ENCODE data around the gene BMPER. TPM values are rescaled to one million over a fixed set of nuclear protein-coding genes. Genes with fewer than 3 reads are reported as not detected.

Gene BMPER
- total RNA-seq, 2 donors from 2014 or later = 0.31 TPM; not detected in 1

DNA sequence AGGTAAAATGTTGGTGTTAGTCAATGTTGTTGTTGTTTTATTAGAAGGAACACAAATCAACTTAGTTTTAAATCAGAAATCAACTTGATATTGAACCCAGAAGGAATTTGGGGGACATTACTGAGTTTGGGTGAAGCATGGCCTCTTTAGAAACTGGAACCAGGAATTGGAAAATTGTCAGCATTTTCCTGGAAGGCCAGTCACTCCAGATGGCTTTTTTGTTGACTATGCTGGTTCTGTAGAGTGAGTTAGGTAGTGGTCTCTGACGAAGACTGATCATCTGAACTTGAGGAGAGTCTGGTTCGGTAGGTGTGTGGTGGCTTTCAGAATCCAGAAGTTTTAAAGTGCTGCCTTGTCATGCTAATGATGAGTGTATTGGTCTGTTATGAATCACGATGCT is 111.5 kb downstream of the BMPER start:
- Mint-ChIP-seq H3K4me3 (no peak overlapping the region), H3K36me3 (no peaks in the 10 kb centered on the region), H3K27ac (no peak overlapping the region), H3K9me3 (peaks cover 6% of the 10 kb centered on the region), H3K27me3 (peaks cover 6 to 29% of the 10 kb centered on the region in 2 donors), H3K4me1 (ENCODE audit: low read depth in 2 of 2) (no peaks in the 10 kb centered on the region)
- ATAC-seq = no peak
- DNase-seq (ENCODE audit: low spot score) = no peak

DNA sequence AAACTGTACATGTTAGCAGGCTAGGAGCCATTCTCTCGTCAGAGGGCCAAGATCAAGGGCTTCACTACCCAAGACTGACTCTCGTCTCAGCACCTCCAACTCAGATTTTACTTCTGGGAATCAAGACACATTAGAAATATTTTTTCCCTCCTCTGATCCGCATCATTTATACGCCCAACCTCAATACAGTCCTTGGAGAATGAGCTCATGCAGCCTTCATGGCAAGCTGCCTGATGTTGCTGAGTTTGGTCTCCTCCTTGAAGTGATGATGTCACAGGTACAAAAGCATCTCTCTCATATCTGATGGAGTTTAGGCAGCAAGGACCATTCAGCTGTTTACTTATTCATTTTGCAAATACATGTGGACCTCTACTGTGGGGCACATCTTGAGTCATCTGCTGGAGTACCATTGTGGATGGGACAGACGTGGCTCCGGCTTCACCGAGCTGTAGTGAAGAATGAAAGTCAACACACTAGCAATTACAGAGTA is 114.0 kb downstream of the BMPER start:
- no peak for ATAC-seq
- H3K9me3 Mint-ChIP-seq = peaks cover 6% of the 10 kb centered on the region
- no peaks in the 10 kb centered on the region for H3K36me3 Mint-ChIP-seq
- DNase-seq (ENCODE audit: low spot score) = no peak
- no peak overlapping the region for H3K27ac Mint-ChIP-seq
- no peak overlapping the region for H3K4me3 Mint-ChIP-seq
- H3K27me3 Mint-ChIP-seq = peaks cover 6 to 21% of the 10 kb centered on the region in 2 donors
- H3K4me1 Mint-ChIP-seq (ENCODE audit: low read depth in 2 of 2) = no peaks in the 10 kb centered on the region

DNA sequence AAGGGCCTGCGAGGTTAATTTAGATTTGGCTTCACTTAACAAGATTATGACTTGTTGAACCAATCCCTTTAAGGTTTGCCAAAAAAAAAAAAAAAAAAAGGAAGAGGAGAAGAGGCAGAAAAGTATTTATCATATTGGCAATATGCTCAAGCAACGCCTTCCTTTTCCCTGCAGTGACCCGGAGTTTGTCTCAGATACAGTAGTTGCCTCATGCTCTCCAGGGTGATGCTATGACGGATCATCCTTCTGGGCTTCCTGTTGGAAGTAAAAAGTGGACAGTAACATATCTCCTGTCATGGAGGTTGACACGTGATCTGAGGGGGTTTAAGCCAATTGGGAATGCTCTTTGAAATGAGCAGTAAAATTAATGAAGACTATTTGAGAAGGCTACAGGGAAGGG is 117.3 kb downstream of the BMPER start:
- Mint-ChIP-seq H3K36me3 (no peaks in the 10 kb centered on the region), H3K27me3 (peaks cover 7 to 18% of the 10 kb centered on the region in 2 donors), H3K9me3 (peaks cover 6% of the 10 kb centered on the region), H3K4me1 (ENCODE audit: low read depth in 2 of 2) (no peaks in the 10 kb centered on the region), H3K27ac (no peak overlapping the region), H3K4me3 (no peak overlapping the region)
- DNase-seq (ENCODE audit: low spot score) (no peak), ATAC-seq (no peak)

DNA sequence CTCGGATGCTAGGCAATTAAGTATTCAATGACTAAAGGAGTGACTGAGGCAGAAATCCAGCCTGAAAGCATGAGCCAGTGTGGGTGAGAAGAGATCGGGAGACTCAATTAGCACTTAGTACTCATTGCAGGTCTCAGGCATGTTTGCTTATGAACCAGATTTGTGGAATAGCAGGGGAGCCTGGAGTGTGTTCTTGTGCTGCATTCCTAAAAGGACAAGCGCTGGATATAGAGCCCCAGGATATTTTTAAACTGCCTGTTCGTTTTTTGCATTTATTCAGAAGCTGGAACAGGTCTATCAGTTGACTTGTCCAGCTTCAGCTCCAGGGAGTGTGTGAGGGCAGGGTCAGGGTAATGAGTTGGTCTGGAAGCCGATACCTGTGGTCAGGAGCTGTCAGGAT is 120.3 kb downstream of the BMPER start:
- no peak for ATAC-seq
- no peaks in the 10 kb centered on the region for H3K36me3 Mint-ChIP-seq
- H3K4me1 Mint-ChIP-seq (ENCODE audit: low read depth in 2 of 2) = no peaks in the 10 kb centered on the region
- H3K4me3 Mint-ChIP-seq = no peak overlapping the region
- peaks cover 4 to 5% of the 10 kb centered on the region in 2 donors for H3K27me3 Mint-ChIP-seq
- no peaks in the 10 kb centered on the region for H3K9me3 Mint-ChIP-seq
- DNase-seq (ENCODE audit: low spot score) = no peak
- no peak overlapping the region for H3K27ac Mint-ChIP-seq

DNA sequence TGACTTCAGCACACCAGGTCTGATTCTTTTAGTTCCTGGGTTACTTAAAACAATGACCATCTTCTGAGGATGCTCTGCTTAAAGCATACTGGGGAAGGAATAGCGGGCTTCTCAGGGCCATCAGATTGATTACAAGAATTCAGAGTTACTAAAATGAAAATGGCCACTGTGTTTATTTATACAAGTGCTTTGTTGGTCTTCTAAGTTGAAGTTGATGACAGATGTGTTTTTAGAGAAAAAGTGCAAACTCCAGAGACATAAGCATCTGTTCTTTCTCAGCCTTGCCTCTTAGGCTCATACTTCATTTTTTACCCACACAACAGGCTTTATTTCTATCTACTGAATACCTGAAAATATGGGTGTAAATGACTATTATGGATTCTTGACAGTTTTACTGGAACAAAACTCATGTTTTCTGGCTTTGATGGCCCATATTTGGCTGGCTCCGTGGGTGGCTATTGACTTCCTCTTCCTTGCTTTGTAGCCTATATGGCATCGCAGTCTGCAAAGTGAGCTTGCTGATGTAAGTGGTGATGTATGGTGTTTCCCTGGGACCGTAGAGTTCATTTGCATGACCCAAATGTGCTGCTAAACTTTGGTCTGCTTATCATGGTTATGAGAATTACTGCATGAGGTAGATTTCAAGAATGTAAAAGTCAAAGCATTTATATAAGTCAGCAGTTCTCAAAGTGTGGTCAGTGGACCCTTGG is 121.3 kb downstream of the BMPER start:
- Mint-ChIP-seq H3K4me1 (ENCODE audit: low read depth in 2 of 2) (no peaks in the 10 kb centered on the region), H3K27ac (no peak overlapping the region), H3K9me3 (no peaks in the 10 kb centered on the region), H3K4me3 (no peak overlapping the region), H3K36me3 (no peaks in the 10 kb centered on the region), H3K27me3 (peaks cover 4 to 5% of the 10 kb centered on the region in 2 donors)
- ATAC-seq = no peak
- no peak for DNase-seq (ENCODE audit: low spot score)

DNA sequence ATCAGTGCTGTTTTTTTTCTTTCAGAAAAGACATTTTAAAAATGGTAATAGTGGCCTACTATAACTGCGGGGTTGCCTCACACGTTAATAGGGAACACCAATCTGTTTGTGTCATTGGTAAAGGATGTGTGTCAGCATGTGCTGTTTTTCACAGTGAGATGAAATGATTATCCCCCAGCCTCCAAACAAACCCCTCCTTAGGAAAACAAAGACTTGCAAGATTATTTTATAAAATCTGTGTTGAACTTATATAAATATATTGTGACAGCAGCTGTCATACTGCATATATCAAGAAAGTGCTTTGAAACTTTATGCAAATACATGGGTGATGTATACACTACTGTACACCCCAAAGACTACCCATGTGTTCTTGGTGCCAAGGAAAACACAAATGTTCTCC is 125.8 kb downstream of the BMPER start:
- no peak for ATAC-seq
- no peaks in the 10 kb centered on the region for H3K4me1 Mint-ChIP-seq (ENCODE audit: low read depth in 2 of 2)
- no peaks in the 10 kb centered on the region for H3K9me3 Mint-ChIP-seq
- no peak overlapping the region for H3K27ac Mint-ChIP-seq
- H3K27me3 Mint-ChIP-seq = peaks cover 3 to 4% of the 10 kb centered on the region in 2 donors
- no peak for DNase-seq (ENCODE audit: low spot score)
- H3K36me3 Mint-ChIP-seq = no peaks in the 10 kb centered on the region
- no peak overlapping the region for H3K4me3 Mint-ChIP-seq

DNA sequence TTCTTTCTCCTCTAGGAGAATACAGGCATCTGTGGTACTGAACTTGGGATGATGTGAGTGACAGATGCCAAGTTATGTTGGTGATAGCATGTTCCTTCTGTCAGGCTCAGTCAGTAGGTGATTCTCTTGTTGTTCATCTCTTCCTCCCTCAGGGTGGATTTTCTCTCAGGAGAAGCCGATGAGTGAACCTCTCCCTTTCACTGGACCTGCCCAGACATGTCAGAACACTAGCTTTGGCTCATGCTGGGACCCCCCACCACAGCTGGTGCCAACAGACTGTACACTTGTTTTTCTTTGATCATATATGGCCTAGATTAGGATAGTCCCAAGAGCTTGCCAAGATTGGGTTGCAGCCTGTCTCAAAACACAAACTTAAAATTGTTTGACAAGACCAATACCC is 129.4 kb downstream of the BMPER start:
- Mint-ChIP-seq H3K27ac (no peak overlapping the region), H3K9me3 (no peaks in the 10 kb centered on the region), H3K27me3 (peaks cover 3 to 5% of the 10 kb centered on the region in 2 donors), H3K4me3 (no peak overlapping the region), H3K4me1 (ENCODE audit: low read depth in 2 of 2) (no peaks in the 10 kb centered on the region), H3K36me3 (no peaks in the 10 kb centered on the region)
- ATAC-seq (no peak), DNase-seq (ENCODE audit: low spot score) (no peak)

DNA sequence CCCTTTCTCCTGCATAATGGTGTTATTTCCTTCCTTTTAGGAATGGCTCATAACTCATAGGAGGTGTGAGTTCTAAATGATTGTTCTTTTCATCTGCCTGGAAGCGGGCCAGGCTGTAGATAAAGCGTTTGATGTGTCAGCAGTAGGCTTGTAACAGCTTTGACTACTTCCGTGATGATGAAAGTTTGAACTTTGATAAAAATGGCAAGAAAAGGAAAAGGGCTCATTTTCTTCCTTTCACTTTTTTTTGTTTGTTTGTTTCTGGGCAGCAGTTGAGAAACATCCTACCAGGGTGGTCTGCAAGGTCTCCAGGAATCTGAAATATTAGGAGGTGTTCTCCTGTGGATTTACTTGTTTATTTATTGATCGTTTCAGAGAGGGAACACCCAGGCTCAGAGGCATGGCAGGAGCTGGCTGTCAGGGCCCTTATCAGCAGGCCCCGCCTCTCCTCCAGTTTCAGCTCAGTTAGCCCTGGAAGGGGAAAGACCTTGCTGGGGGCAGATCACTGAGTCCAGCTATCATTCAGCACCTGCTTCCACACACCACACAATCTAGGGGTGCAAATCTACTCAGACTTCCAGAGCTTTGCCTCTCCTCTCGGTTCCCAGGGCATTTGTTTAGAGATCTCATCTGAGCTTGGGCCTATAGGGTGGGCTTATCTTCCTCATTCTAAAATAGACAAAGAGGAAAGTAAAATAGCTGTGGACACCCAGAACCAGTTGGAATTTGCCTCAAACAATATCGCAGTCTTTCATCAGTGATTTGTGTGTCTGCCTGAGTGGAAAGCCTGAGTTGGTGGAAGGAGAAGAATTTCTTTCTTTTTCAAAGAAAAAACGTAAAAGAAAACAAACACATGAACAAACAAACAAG is 130.9 kb downstream of the BMPER start:
- no peak for DNase-seq (ENCODE audit: low spot score)
- H3K4me1 Mint-ChIP-seq (ENCODE audit: low read depth in 2 of 2) = no peaks in the 10 kb centered on the region
- no peaks in the 10 kb centered on the region for H3K9me3 Mint-ChIP-seq
- no peak for ATAC-seq
- H3K4me3 Mint-ChIP-seq = no peak overlapping the region
- peaks cover 3 to 11% of the 10 kb centered on the region in 2 donors for H3K27me3 Mint-ChIP-seq
- no peaks in the 10 kb centered on the region for H3K36me3 Mint-ChIP-seq
- no peak overlapping the region for H3K27ac Mint-ChIP-seq

DNA sequence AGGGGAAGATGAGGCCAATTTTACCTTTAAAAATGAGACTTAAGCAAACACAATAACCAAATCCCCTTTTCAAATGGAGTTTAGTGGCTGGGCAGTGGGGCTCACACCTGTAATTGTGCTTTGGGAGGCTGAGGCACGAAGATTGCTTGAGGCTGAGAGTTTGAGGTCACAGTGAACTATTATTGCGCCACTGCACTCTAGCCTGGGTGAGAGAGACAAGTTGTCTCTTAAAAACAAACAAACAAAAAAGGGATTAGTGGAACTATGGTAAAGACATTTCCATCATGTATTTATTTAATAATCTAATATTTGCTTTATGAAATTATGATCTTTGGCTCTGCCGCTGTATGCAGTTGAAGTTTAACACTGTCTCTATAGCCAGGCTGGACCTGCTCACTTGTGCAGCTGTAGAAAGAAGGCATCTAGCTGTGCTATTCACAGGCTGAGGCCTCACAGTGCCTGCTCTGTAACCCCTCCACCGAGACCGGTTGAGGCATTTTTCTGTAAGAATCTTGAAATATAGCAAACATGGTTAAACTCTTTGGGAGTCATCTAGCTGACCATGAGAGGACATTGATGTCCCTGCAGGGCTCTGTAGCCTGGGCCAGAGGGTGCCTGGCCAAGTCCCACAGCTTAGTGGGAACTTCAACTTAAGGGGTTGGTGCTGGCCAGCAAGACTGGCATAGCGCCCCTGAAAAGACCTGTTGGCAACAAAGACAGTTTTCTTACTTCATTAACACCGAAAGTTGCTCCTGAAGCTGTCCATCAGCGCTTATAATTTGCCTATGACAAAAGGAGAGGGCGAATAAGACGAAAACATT is 131.8 kb downstream of the BMPER start:
- Mint-ChIP-seq H3K4me1 (ENCODE audit: low read depth in 2 of 2) (no peaks in the 10 kb centered on the region), H3K9me3 (no peaks in the 10 kb centered on the region), H3K27ac (no peak overlapping the region), H3K27me3 (peaks cover 3 to 11% of the 10 kb centered on the region in 2 donors), H3K36me3 (no peaks in the 10 kb centered on the region), H3K4me3 (no peak overlapping the region)
- ATAC-seq (no peak), DNase-seq (ENCODE audit: low spot score) (no peak)

DNA sequence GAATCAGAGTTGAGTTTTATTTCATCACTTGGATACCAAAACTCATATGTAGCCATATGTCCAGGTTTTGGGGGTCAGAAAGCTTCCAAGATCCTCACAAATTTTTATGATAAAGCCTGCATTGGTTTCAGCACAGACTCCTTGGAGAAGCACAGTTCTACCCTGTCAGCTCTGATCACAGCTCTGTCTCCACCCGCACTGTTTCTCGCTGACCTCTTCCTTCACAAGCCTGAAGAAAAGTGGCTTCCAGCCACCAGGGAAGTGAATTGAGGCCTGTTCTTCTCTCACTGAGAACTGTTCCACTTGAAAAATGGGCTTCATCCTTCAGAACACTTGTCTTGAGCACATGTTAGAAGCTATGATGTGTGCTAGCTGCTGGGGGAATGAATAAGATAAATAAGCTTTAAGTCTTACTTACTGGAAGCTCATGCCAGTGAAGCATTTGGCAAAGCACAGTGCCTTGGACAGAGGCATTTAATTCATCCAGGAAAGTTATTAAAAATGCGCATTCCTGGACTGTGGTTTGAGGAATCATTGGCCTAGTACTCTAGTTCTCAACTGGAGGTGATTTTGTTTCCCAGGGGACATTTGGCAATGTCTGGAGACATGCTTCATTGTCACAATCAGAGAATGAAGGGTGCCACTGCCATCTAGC is 133.6 kb downstream of the BMPER start:
- Mint-ChIP-seq H3K9me3 (no peaks in the 10 kb centered on the region), H3K27me3 (peaks cover 0 to 20% of the 10 kb centered on the region in 2 donors), H3K36me3 (no peaks in the 10 kb centered on the region), H3K4me1 (ENCODE audit: low read depth in 2 of 2) (no peaks in the 10 kb centered on the region), H3K27ac (no peak overlapping the region), H3K4me3 (no peak overlapping the region)
- ATAC-seq = no peak
- no peak for DNase-seq (ENCODE audit: low spot score)

DNA sequence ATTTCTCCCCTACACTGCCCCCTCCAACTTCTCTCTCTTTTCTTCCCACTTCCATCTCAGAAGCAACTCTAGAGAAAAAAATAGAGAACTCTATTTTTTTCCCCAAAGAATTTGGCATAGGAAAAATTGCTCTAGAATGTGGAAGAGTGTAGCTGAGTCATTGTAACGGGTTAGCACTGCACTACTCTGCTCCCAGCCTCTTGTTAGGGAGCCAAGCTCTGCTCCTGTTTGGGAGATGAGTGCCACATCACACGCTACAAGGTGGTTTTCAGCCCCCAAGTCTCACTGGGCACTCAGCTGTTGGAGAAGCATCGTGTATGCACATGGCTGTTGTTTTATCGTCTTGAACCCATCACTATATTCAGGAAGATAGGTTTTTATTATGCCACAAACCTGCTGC is 136.4 kb downstream of the BMPER start:
- Mint-ChIP-seq H3K4me3 (no peak overlapping the region), H3K27me3 (peaks cover 0 to 16% of the 10 kb centered on the region in 2 donors), H3K27ac (no peak overlapping the region), H3K36me3 (no peaks in the 10 kb centered on the region), H3K4me1 (ENCODE audit: low read depth in 2 of 2) (no peaks in the 10 kb centered on the region), H3K9me3 (no peaks in the 10 kb centered on the region)
- DNase-seq (ENCODE audit: low spot score) (no peak), ATAC-seq (no peak)

DNA sequence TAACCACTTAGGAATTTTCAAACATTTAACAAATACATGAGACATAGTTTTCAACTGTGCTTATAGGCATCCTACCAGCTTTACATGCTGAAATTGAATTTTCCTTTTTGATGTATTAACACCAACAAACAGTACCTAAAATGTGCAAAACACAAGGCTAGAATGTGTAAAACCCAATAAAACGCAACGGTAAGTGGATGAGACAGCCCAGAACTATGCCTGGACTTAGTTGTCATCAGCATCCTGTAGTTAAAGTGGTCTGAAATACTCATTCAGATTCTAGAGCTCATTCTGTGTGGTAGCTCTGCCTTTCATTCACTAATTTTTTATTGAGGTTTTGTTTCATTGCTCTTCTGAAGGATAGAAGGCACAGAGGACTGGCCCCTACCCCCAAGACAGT is 137.1 kb downstream of the BMPER start:
- Mint-ChIP-seq H3K4me3 (no peak overlapping the region), H3K4me1 (ENCODE audit: low read depth in 2 of 2) (no peaks in the 10 kb centered on the region), H3K9me3 (no peaks in the 10 kb centered on the region), H3K27me3 (peaks cover 0 to 15% of the 10 kb centered on the region in 2 donors), H3K27ac (no peak overlapping the region), H3K36me3 (no peaks in the 10 kb centered on the region)
- DNase-seq (ENCODE audit: low spot score) (no peak), ATAC-seq (no peak)

Data from natural killer cell treated with Interleukin-12 subunit alpha and Interleukin-12 subunit beta and Interleukin-15 and Interleukin-18, amount 100 ng/mL, for 72 hours (primary cell).